HEK293 (cell line): Measurements from ENCODE around the gene DPH5.

Experiments
- CTCF ChIA-PET: fragments of 350-600 bp; formaldehyde crosslinking; extraction: SDS; loops from one replicate; lab custom pipeline; 2021; ENCODE audit warnings: antibody characterized with exemption; lab: Yijun Ruan, JAX
- POLR2A ChIA-PET: fragments of 300-600 bp; formaldehyde crosslinking; extraction: SDS; loops from one replicate; lab custom pipeline; 2020; ENCODE audit warnings: antibody characterized with exemption, inconsistent platforms; lab: Yijun Ruan, JAX
- H3K27ac ChIP-seq: fragments of 200-500 bp; sonication (Bioruptor generic); 2 replicates; pipeline ENCODE4 v1.5.1; 2014; ENCODE audit warnings: low read depth, low read length, control low read depth, inconsistent platforms; ENCODE audit errors: extremely low read depth
- H3K36me3 ChIP-seq, 2 experiments: fragments of 200-500 bp in 1 of 2; sonication (Bioruptor generic) in 1 of 2; 1 replicate in 1 of 2; 2 replicates in 1 of 2; pipeline ENCODE4 v1.5.1; 2014 to 2017; ENCODE audit warnings: inconsistent platforms in 2 of 2, low read length in 2 of 2; ENCODE audit not compliant: control insufficient read depth in 2 of 2, insufficient read depth in 1 of 2
- H3K4me1 ChIP-seq: fragments of 200-500 bp; sonication (Bioruptor generic); 2 replicates; pipeline ENCODE4 v1.5.1; 2014; ENCODE audit warnings: mild to moderate bottlenecking, low read length, inconsistent platforms; ENCODE audit not compliant: control insufficient read depth, insufficient read depth
- H3K4me3 ChIP-seq: 2 replicates; pipeline ENCODE4 v1.5.1; 2011; ENCODE audit warnings: low read depth, mild to moderate bottlenecking, control low read depth, low read length, moderate library complexity
- H3K9me3 ChIP-seq: fragments of 200-500 bp; sonication (Bioruptor generic); 2 replicates; pipeline ENCODE4 v1.5.1; 2014; ENCODE audit warnings: low read depth, low read length, inconsistent platforms; ENCODE audit not compliant: control insufficient read depth, insufficient read depth
- CTCF ChIP-seq: fragments of 450-650 bp; formaldehyde crosslinking; IDR thresholded peaks from 2 replicates; pipeline ENCODE4 v1.5.1; 2016; ENCODE audit warnings: missing biosample characterization, missing genetic modification characterization
- HOXD13 ChIP-seq: sonication (generic); formaldehyde crosslinking; IDR thresholded peaks from 2 replicates; pipeline ENCODE4 v1.8.0; 2022; ENCODE audit warnings: missing genetic modification reagents, borderline replicate concordance
- KLF1 ChIP-seq: fragments of 450-650 bp; formaldehyde crosslinking; IDR thresholded peaks from 2 replicates; pipeline ENCODE4 v1.5.1; 2016; ENCODE audit warnings: missing biosample characterization, missing genetic modification characterization
- PRDM4 ChIP-seq: fragments of 450-650 bp; formaldehyde crosslinking; IDR thresholded peaks from 2 replicates; pipeline ENCODE4 v1.5.1; 2017; ENCODE audit warnings: missing biosample characterization, missing genetic modification characterization
- ZBTB44 ChIP-seq: fragments of 450-650 bp; IDR thresholded peaks from 2 replicates; pipeline ENCODE4 v1.5.1; 2018; ENCODE audit warnings: missing biosample characterization, mild to moderate bottlenecking, missing genetic modification characterization
- ZFP3 ChIP-seq: fragments of 450-650 bp; formaldehyde crosslinking; IDR thresholded peaks from 2 replicates; pipeline ENCODE4 v1.5.1; 2016; ENCODE audit warnings: low read depth, missing biosample characterization, missing genetic modification characterization
- ZFP41 ChIP-seq: fragments of 450-650 bp; formaldehyde crosslinking; IDR thresholded peaks from 2 replicates; pipeline ENCODE4 v1.5.1; 2016; ENCODE audit warnings: missing biosample characterization, missing genetic modification characterization, borderline replicate concordance
- ZNF169 ChIP-seq: fragments of 450-650 bp; formaldehyde crosslinking; IDR thresholded peaks from 2 replicates; pipeline ENCODE4 v1.5.1; 2016; ENCODE audit warnings: missing biosample characterization, missing genetic modification characterization
- ZNF174 ChIP-seq: fragments of 450-650 bp; formaldehyde crosslinking; IDR thresholded peaks from 2 replicates; pipeline ENCODE4 v1.5.0; 2017; ENCODE audit warnings: missing biosample characterization, mild to moderate bottlenecking, missing genetic modification characterization
- ZNF202 ChIP-seq: fragments of 450-650 bp; formaldehyde crosslinking; IDR thresholded peaks from 2 replicates; pipeline ENCODE4 v1.5.1; 2016; ENCODE audit warnings: missing biosample characterization, missing genetic modification characterization, borderline replicate concordance
- ZNF211 ChIP-seq: fragments of 450-650 bp; formaldehyde crosslinking; IDR thresholded peaks from 2 replicates; pipeline ENCODE4 v1.5.1; 2016; ENCODE audit warnings: low read depth, missing biosample characterization, missing genetic modification characterization
- ZNF274 ChIP-seq, 2 experiments: fragments of 200-500 bp in 1 of 2; fragments of 450-650 bp in 1 of 2; sonication (Bioruptor generic) in 1 of 2; formaldehyde crosslinking in 1 of 2; IDR thresholded peaks; 2 replicates each; pipeline versions ENCODE4 v1.5.1 to v1.6.1; 2014 to 2016; ENCODE audit warnings: borderline replicate concordance in 1 of 2, inconsistent platforms in 1 of 2, low read length in 1 of 2, missing biosample characterization in 1 of 2, missing genetic modification characterization in 1 of 2
- ZNF311 ChIP-seq: fragments of 450-650 bp; formaldehyde crosslinking; IDR thresholded peaks from 2 replicates; pipeline ENCODE4 v1.5.1; 2017; ENCODE audit warnings: missing biosample characterization, missing genetic modification characterization, borderline replicate concordance
- ZNF335 ChIP-seq: fragments of 450-650 bp; formaldehyde crosslinking; conservative IDR thresholded peaks from 2 replicates; pipeline ENCODE4 v1.5.1; 2016; ENCODE audit warnings: missing biosample characterization, missing genetic modification characterization
- ZNF362 ChIP-seq: fragments of 450-650 bp; formaldehyde crosslinking; IDR thresholded peaks from 2 replicates; pipeline ENCODE4 v1.5.1; 2016; ENCODE audit warnings: missing biosample characterization, missing genetic modification characterization
- ZNF426 ChIP-seq: fragments of 450-650 bp; formaldehyde crosslinking; IDR thresholded peaks from 2 replicates; pipeline ENCODE4 v1.5.1; 2017; ENCODE audit warnings: missing biosample characterization, missing genetic modification characterization, mild to moderate bottlenecking, inconsistent platforms, moderate library complexity
- ZNF521 ChIP-seq: fragments of 450-650 bp; formaldehyde crosslinking; IDR thresholded peaks from 2 replicates; pipeline ENCODE4 v1.5.1; 2017; ENCODE audit warnings: missing biosample characterization, mild to moderate bottlenecking, missing genetic modification characterization
- ZNF560 ChIP-seq: fragments of 450-650 bp; formaldehyde crosslinking; IDR thresholded peaks from 2 replicates; pipeline ENCODE4 v1.5.1; 2017; ENCODE audit warnings: missing biosample characterization, missing genetic modification characterization, borderline replicate concordance
- ZNF600 ChIP-seq: fragments of 450-650 bp; formaldehyde crosslinking; IDR thresholded peaks from 2 replicates; pipeline ENCODE4 v1.5.1; 2016; ENCODE audit warnings: missing biosample characterization, missing genetic modification characterization
- ZNF610 ChIP-seq: fragments of 450-650 bp; formaldehyde crosslinking; IDR thresholded peaks from 2 replicates; pipeline ENCODE4 v1.5.1; 2016; ENCODE audit warnings: missing biosample characterization, missing genetic modification characterization, borderline replicate concordance
- ZNF639 ChIP-seq: fragments of 450-650 bp; formaldehyde crosslinking; IDR thresholded peaks from 2 replicates; pipeline ENCODE4 v1.5.1; 2016; ENCODE audit warnings: missing biosample characterization, missing genetic modification characterization
- ZNF654 ChIP-seq: fragments of 450-650 bp; formaldehyde crosslinking; IDR thresholded peaks from 2 replicates; pipeline ENCODE4 v1.5.1; 2016; ENCODE audit warnings: low read depth, missing biosample characterization, missing genetic modification characterization
- ZNF701 ChIP-seq: fragments of 450-650 bp; formaldehyde crosslinking; IDR thresholded peaks from 2 replicates; pipeline ENCODE4 v1.5.1; 2016; ENCODE audit warnings: missing biosample characterization, missing genetic modification characterization
- ZNF76 ChIP-seq: fragments of 450-650 bp; formaldehyde crosslinking; IDR thresholded peaks from 2 replicates; pipeline ENCODE4; 2016; ENCODE audit warnings: low read depth, missing biosample characterization, missing genetic modification characterization, borderline replicate concordance
- ZNF785 ChIP-seq: fragments of 450-650 bp; formaldehyde crosslinking; IDR thresholded peaks from 2 replicates; pipeline ENCODE4 v1.5.1; 2016; ENCODE audit warnings: missing biosample characterization, missing genetic modification characterization
- ZNF791 ChIP-seq: fragments of 450-650 bp; formaldehyde crosslinking; IDR thresholded peaks from 2 replicates; pipeline ENCODE4 v1.5.1; 2016; ENCODE audit warnings: missing biosample characterization, missing genetic modification characterization
- ZSCAN23 ChIP-seq: fragments of 450-650 bp; formaldehyde crosslinking; IDR thresholded peaks from 2 replicates; pipeline ENCODE4 v1.5.1; 2016; ENCODE audit warnings: missing biosample characterization, missing genetic modification characterization

DPH5 gene

GRCh38 chr1:100969327-100969726 is 56.3 kb downstream of the DPH5 start:
- no peak for TF ChIP-seq ZBTB44
- TF ChIP-seq ZNF335 (tag by site-specific recombination): no peak
- no peak for TF ChIP-seq ZNF785
- no peak for TF ChIP-seq ZNF362 (tag by site-specific recombination)
- no peak for TF ChIP-seq HOXD13
- TF ChIP-seq ZNF311 (tag by site-specific recombination): no peak
- TF ChIP-seq ZNF211 (tag by site-specific recombination): no peak
- TF ChIP-seq ZNF76 (tag by site-specific recombination): no peak
- no peak for TF ChIP-seq ZFP3 (tag by site-specific recombination)
- no peak for TF ChIP-seq ZNF174 (tag by site-specific recombination)
- TF ChIP-seq PRDM4: no peak
- no peak for TF ChIP-seq CTCF (tag by site-specific recombination)
- no peak for TF ChIP-seq ZFP41 (tag by site-specific recombination)
- Histone ChIP-seq H3K36me3 (peaks cover 13 to 39% of the 10 kb centered on the region in 2 experiments), H3K4me1 (no peaks in the 10 kb centered on the region; the same call in none of the 2 replicates), H3K4me3 (no peak overlapping the region), H3K9me3 (no peaks in the 10 kb centered on the region), H3K27ac (no peak overlapping the region)
- POLR2A ChIA-PET: interaction anchor here (0.6 kb wide), 1 partner anchor 14 kb away, joined by 6 read pairs; no protein-coding TSS in a partner anchor
- CTCF ChIA-PET: interaction anchor here (1.1 kb wide), 1 partner anchor 20 kb away, joined by 3 read pairs; no protein-coding TSS in a partner anchor

GRCh38 chr1:100968621-100969020 is 57.0 kb downstream of the DPH5 start:
- Histone ChIP-seq H3K9me3 (no peaks in the 10 kb centered on the region), H3K4me3 (no peak overlapping the region), H3K36me3 (peaks cover 13 to 42% of the 10 kb centered on the region in 2 experiments), H3K27ac (no peak overlapping the region), H3K4me1 (no peaks in the 10 kb centered on the region; the same call in none of the 2 replicates)
- ChIA-PET POLR2A (interaction anchor here (0.6 kb wide), 1 partner anchor 14 kb away, joined by 6 read pairs; no protein-coding TSS in a partner anchor), CTCF (interaction anchor here (1.1 kb wide), 1 partner anchor 19 kb away, joined by 3 read pairs; no protein-coding TSS in a partner anchor)
- TF ChIP-seq KLF1: no peak
- no peak for TF ChIP-seq ZNF639 (tag by site-specific recombination)
- TF ChIP-seq ZNF701 (tag by site-specific recombination): no peak
- no peak for TF ChIP-seq ZNF600 (tag by site-specific recombination)
- TF ChIP-seq ZNF791: no peak
- TF ChIP-seq ZNF169: no peak
- no peak for TF ChIP-seq ZNF654 (tag by site-specific recombination)
- TF ChIP-seq ZNF560 (tag by site-specific recombination): no peak
- TF ChIP-seq ZNF521 (tag by site-specific recombination): no peak
- TF ChIP-seq ZNF274 (IDR thresholded peaks at IDR 0.05; ENCODE audit: low read length): no peak
- no peak for TF ChIP-seq ZNF274 (tag by site-specific recombination; IDR thresholded peaks at IDR 0.05; ENCODE audit: borderline replicate concordance)
- no peak for TF ChIP-seq ZNF426
- TF ChIP-seq ZNF610 (tag by site-specific recombination): no peak
- no peak for TF ChIP-seq ZNF202 (tag by site-specific recombination)
- TF ChIP-seq ZSCAN23 (tag by site-specific recombination): no peak
- TF ChIP-seq ZNF335 (tag by site-specific recombination): no peak
